G401.6 (cell line): Measurements from ENCODE around the gene RNPEP.
"Not testable (repeated sequence)": the region's sequence is repeated elsewhere in the genome, so short reads cannot be mapped to it uniquely, and the experiment has no call there.

Experiments
- FAIRE-seq: peaks from 2 replicates; lab custom pipeline; 2012; peaks lifted over from hg19 to GRCh38; lab: Jason Lieb, UNC

Gene RNPEP

GRCh38 chr1:201958348-201958747, 24.1 kb upstream of the RNPEP start:
- no peak for FAIRE-seq

GRCh38 chr1:201962382-201962781, 20.1 kb upstream of the RNPEP start:
- FAIRE-seq = not testable (repeated sequence)

- FAIRE-seq = no peak
These were observed 18.2 kb upstream of the RNPEP start for GRCh38 chr1:201964261-201964660.

- no peak for FAIRE-seq
These were observed 16.3 kb upstream of the RNPEP start for GRCh38 chr1:201966171-201966570.

- peak; percentile 13 for FAIRE-seq
These were observed 14.1 kb upstream of the RNPEP start for GRCh38 chr1:201968202-201968925.

GRCh38 chr1:201970334-201971159, 11.9 kb upstream of the RNPEP start:
- no peak for FAIRE-seq

GRCh38 chr1:201982082-201982622, 296 bp upstream of the RNPEP start:
- no peak for FAIRE-seq

GRCh38 chr1:201983380-201983805, 945 bp downstream of the RNPEP start:
- FAIRE-seq = no peak

GRCh38 chr1:201984446-201984845, 2.0 kb downstream of the RNPEP start:
- no peak for FAIRE-seq

- FAIRE-seq = no peak
These were observed 2.9 kb downstream of the RNPEP start for GRCh38 chr1:201985355-201985754.

- no peak for FAIRE-seq
These were observed 6.2 kb downstream of the RNPEP start for GRCh38 chr1:201988601-201989000.

- FAIRE-seq = no peak
These were observed 7.1 kb downstream of the RNPEP start for GRCh38 chr1:201989354-201990128.

- no peak for FAIRE-seq
These were observed 8.0 kb downstream of the RNPEP start for GRCh38 chr1:201990427-201990826.

GRCh38 chr1:201999625-202000238, 17.3 kb downstream of the RNPEP start:
- FAIRE-seq = peak; percentile 36

GRCh38 chr1:202002507-202002906, 20.1 kb downstream of the RNPEP start:
- no peak for FAIRE-seq

GRCh38 chr1:202004711-202005110, 22.3 kb downstream of the RNPEP start:
- FAIRE-seq = no peak

GRCh38 chr1:202005958-202006357, 23.5 kb downstream of the RNPEP start:
- no peak for FAIRE-seq

- no peak for FAIRE-seq
These were observed 24.9 kb downstream of the RNPEP start for GRCh38 chr1:202007304-202007703.

- FAIRE-seq = no peak
These were observed 25.5 kb downstream of the RNPEP start for GRCh38 chr1:202007805-202008489.

- peak; percentile 94 for FAIRE-seq
These were observed 27.1 kb downstream of the RNPEP start for GRCh38 chr1:202009326-202010179.
